Stimulated activated CD4-positive, alpha-beta T cell treated with anti-CD3 and anti-CD28 coated beads, Interleukin-12 subunit alpha, Interleukin-12 subunit beta, amount 100 ng/mL, for 48 hours (primary cell): ENCODE measurements around the gene LAMA2.

Experiments
- DNase-seq, 3 donors: peaks; one replicate each; pipeline ENCODE4 v3.0.0-alpha.2; 2020; ENCODE audit warnings: low read depth in 2 of 3, low spot score in 1 of 3

The LAMA2 gene, protein sequence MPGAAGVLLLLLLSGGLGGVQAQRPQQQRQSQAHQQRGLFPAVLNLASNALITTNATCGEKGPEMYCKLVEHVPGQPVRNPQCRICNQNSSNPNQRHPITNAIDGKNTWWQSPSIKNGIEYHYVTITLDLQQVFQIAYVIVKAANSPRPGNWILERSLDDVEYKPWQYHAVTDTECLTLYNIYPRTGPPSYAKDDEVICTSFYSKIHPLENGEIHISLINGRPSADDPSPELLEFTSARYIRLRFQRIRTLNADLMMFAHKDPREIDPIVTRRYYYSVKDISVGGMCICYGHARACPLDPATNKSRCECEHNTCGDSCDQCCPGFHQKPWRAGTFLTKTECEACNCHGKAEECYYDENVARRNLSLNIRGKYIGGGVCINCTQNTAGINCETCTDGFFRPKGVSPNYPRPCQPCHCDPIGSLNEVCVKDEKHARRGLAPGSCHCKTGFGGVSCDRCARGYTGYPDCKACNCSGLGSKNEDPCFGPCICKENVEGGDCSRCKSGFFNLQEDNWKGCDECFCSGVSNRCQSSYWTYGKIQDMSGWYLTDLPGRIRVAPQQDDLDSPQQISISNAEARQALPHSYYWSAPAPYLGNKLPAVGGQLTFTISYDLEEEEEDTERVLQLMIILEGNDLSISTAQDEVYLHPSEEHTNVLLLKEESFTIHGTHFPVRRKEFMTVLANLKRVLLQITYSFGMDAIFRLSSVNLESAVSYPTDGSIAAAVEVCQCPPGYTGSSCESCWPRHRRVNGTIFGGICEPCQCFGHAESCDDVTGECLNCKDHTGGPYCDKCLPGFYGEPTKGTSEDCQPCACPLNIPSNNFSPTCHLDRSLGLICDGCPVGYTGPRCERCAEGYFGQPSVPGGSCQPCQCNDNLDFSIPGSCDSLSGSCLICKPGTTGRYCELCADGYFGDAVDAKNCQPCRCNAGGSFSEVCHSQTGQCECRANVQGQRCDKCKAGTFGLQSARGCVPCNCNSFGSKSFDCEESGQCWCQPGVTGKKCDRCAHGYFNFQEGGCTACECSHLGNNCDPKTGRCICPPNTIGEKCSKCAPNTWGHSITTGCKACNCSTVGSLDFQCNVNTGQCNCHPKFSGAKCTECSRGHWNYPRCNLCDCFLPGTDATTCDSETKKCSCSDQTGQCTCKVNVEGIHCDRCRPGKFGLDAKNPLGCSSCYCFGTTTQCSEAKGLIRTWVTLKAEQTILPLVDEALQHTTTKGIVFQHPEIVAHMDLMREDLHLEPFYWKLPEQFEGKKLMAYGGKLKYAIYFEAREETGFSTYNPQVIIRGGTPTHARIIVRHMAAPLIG (N-terminal part only)

DNA sequence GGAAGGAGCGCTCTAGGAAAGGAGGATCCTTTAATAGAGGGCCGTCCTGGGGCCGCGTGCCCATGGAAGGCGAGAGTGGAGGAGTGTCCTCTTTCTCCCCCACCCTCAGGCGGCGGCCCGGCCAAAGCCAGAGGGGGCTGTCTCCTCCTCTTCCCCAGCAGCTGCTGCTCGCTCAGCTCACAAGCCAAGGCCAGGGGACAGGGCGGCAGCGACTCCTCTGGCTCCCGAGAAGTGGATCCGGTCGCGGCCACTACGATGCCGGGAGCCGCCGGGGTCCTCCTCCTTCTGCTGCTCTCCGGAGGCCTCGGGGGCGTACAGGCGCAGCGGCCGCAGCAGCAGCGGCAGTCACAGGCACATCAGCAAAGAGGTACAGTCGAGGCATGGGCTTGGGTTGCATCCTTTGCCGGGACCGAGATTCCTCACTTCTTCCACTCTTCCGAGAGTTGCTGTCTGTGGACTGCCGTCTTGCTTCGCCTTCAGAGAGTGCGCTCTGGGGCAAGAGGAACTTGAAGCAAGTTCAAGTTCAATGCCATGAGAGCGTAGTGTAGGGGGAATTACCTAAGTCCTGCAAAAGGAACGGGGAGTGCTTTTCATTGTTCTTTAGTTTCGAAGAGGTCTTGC, at the start of gene LAMA2:
Gene LAMA2, plus strand, starts transcription at position 148 of the 621 bp plus-strand sequence. Its CDS starts 108 bp downstream, at position 256.
- no peak for DNase-seq

DNA sequence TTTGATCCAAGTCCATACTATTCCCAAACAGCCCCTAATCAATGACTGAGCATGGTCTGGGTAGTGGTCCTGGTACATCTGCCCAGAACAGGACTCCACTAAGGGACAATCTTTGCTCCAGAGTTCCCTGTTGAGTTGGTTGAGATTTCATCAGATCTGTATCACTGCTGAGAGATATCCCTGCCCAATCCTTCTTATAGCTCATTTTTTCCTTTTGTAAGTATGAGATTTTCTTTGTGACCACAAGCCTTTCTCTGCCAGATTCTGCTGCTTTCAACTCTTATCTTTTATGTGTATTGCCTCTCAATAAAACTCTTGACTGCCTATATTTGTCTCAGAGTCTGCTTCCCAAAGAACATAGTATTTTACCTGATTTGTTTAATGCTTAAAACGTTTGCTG, 46.2 kb upstream of the LAMA2 start:
- no peak for DNase-seq

DNA sequence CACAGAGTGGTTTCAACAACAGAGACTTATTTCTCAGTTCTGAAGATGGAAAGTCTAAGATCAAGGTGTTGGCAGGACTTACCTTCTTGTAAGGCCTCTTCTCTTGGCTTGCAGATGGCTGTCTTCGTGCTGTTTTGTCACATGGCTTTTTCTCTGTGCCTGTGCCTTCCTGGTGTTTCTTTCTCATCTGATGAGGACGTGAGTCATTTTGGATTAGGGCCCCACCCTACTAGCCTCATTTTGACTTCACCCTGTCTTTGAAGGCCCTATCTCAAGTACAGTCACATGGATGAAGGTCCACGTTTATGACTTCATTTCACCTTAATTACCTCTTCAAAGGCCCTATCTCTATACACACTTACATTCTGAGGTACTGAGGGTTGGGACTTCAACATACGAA, 41.4 kb upstream of the LAMA2 start:
- DNase-seq: no peak

DNA sequence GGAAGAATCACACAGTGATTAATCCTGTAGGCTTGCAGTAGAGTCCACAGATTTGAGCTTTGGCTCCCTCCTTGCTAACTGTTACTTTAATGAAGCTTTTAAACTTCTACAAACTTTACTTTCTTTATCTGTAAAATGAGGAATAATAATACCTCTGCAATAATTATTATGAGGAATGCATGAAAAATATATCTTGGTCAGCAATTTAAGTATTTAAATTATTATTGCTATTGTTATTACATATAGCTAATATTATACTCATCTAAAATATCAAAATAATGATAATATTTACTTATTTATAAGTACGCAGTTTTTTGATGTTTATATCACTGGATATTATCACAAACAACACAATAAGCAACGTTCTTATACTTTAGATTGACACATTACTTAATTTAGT, 38.3 kb upstream of the LAMA2 start:
- DNase-seq: no peak

DNA sequence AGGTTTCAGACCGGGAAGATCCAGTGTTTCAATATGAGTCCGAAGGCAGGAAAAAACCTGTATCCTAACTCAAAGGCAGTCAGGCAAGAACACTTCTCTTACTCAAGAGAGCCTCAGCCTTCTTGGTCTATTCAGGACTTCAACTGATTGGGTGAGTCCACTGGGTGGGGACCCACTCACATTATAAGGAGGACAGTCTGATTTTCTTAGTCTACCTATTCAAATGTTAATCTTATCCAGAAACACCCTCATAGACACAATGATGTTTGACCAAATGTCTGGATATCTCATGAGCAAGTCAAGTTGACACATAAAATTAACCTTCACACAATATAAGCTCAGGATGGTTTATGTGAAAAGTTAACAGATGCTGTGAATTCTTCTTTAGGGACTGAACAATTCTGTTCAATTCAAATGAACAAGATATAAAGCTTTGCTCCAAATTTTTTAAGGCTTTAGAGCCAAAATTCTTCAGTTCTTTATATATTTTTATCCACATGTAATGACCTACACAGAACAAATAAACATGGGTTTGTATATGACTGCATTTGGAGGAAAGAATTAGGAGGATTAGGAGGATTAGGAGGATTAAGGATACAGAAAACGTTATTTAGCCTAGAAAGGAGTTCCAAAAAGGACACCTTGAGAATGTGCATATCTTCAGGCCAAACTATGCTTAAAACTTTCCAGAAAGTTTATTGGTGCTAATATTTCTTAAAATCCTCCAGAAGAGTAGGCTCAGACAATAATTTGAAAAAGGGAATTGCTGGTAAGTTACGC, 35.3 kb upstream of the LAMA2 start:
- no peak for DNase-seq

DNA sequence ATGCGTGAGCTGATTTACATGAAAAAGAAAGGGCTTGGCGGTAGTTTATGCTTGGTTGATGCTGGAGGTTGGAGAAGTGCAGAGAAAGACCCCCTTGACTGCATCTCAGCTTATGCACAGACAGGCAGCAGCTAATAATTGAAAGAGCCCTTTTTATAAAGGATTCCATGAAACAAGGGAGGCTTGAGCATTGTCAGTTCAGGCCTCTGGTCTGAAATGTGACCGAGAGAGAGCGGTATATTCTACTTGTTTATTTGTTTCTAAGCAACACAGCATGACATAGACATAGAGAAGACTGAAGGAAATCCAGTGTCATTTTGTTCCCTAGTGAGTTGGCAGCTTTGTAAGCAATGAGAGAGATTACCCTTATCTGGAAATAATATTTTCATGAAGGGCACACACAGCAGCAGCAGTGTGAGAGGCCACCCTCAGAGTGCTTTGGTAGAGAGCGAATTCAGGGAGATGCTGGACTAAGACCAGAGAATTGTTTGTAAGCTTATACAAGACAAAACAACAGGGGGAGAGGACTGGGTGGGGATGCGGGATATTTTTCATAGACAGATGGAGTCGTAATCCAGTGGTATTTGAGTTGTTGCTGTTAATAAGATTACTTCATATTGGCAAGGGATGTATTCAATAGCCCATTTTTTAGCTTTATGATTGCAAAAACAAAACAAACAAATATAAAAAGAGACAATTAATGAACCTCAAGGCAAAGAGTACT, 34.6 kb upstream of the LAMA2 start:
- no peak for DNase-seq

DNA sequence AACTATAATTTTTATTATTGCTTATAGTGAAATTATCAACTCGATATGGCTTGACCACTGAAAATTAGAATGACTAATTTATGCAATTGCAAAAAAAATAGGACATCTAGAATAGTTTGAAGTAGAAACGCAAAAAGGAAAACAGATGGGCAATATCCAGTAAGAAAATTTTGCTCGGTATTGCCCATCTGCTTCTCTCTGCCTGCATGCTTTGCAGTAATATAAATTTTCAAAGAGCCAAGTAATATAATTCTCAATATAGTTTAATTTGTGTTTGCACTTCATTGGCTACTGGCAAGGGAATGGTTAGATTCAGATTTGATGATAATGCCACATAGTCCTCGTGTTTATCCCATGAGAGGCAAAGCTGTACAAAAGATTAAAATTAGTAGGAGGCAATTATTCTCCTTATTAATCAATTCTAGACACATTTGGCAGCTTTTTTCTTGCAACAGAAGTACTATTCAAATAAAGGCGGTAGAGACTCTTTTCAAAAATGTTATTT, 27.3 kb upstream of the LAMA2 start:
- no peak for DNase-seq

DNA sequence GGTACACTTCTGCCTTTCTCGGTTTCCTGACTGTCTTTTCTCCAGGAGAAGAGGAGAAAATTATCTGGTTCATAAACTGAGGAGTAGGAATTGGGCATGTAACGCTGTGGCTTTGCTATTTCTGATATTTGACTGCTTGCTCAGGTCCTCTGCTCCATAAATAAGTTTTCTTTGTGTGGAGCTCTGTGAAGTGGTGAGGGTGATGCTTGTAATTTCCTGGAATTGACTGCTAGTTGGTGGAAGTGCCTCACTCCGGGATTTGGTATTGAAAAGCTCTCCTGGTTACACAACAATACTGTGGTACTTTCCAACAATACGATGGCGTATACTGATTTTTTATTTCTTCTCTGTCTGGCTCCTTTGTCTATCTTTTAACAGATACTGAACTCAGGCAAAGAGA, 25.1 kb upstream of the LAMA2 start:
- no peak for DNase-seq

DNA sequence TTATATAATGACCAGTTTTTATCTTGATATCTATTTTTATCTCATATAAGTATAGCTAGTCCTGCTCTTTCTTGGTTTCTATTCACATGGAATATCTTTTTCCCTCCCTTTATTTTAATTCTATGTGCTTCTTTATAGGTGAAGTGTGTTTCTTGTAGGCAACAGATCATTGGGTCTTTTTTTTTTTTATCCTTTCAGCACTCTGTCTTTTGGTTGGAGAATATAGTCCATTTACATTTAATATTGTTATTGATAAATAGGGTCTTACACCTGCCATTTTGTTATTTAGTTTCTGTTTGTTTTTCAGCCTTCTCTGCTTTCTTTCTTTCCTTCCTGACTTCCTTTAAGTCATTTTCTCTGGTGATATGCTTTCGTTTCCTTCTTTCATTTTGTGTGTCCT, 22.2 kb upstream of the LAMA2 start:
- no peak for DNase-seq

DNA sequence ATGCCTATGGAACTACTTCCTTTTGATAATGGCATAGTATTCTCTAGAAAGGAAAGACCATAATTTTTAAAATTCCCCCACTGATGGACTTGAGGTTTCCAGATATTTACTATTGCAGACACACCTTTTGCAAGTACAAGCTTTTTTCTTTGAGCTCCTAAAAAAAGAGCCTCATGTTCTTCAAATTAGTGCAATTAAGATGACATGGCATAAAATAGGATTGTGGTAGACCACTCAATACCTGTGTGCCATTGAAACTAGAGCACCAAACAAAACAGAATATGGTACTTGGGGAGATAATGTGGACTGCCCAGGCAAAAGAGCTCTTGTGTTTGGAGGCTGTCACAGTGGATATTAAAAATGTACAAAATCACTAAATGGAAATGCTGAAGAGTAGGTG, 19.0 kb upstream of the LAMA2 start:
- DNase-seq: no peak

DNA sequence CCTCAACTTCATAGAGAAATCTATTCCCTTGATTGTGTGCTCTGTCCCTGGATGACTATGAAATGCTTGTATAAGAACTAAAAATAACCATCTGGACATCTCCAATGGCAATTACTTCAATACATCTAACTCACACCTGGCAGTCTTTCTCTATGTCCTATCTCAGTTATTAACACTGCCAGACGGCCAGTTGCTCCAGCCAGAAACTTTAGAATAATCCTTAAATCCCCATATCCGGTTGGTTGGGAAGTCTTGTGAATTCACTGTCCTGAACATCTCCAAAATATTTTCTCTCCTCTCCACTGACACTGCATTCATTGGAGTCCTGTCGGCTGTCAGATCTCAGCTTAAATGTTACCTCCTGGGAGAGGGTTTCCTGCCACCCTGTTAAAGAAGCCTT, 12.2 kb upstream of the LAMA2 start:
- no peak for DNase-seq

DNA sequence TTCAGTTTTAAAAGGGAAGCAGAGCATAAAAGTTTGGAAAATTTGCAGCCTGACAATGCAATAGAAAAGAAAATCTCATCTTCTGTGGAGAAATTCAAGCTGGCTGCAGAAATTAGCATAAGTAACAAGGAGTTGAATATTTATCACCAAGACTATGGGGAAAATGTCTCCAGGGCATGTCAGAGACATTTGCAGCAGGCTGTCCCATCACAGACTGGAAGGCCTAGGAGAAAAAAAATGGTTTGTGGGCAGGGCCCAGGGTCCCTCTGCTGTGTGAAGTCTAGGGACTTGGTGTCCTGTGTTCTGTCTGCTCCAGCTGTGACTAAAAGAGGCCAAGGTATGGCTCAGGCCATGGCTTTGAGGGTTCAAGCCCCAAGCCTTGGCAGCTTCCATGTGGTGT, 8.1 kb upstream of the LAMA2 start:
- no peak for DNase-seq

DNA sequence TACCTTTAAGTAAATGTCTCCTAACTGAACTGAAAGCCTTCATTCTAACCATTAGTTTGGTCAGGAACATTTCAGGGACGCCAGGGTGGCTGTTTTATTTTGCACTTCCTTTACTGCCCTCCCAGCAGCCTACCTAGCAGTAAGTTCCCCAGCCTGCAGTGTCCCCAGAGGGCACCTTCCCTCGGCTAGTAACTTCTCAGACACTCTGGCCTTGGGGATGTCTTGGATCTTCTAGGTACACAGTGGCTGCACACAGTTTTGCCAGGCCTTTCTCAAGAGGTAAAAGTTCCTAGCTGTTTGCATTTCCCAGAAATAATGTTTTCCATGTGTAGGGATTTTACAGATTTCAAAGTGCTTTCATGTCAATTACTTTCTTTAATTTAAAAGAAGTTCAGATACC, 378 bp upstream of the LAMA2 start:
- no peak for DNase-seq

DNA sequence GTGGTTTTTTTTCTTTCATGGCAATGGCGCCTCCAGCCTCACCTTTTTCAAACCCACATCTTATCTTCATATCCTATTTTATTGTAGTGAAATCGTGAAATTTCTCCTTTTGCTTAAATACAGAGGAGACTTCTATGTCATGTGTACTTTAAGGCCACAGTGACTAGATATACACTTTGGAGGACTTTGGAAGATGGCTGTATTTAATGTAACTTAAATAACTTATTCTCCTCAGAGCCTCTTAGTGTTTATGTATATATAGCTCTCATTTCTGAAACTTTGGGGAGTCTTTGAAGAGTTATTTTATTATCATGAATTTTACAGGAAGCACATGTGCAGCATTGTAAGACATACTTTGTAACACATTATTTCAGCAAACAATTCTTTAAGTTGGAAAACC, 968 bp downstream of the LAMA2 start:
- no peak for DNase-seq

DNA sequence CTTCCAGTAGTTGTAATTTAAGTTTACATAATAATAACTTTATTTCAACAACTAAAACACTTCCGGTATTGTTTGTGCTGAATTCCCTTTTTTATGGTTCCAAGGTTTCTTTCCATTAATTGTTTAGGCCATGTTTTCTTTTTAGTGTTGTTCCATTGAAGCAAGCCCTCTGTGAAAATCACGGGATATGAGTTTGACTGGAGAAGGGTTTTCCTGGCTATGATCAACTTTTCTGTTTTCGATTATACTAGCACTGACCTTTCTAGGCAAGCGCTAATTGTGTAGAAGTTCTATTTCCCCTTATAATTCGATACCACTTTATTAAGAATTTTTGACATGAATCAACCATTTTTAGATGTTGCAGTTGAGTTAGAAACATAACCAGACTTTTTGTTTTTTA, 2.4 kb downstream of the LAMA2 start:
- no peak for DNase-seq

DNA sequence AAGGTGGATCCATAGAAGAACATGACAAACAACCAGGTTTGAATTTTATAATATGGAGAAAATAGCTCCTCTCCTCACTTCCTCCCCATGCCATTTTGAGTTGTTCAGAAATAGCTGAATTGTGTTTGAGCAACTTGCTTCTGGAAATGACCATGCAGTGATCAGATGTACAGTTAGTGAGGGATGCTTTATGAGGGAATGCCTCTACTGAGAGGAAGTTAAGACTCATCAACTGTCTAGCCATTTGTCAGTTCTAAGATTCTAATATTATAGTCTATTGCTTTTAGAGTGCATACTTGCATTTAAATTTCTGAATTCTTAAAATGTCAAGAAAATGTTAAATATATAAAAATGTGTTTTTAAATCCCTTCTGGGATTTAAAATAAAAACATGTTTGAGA, 3.8 kb downstream of the LAMA2 start:
- no peak for DNase-seq

DNA sequence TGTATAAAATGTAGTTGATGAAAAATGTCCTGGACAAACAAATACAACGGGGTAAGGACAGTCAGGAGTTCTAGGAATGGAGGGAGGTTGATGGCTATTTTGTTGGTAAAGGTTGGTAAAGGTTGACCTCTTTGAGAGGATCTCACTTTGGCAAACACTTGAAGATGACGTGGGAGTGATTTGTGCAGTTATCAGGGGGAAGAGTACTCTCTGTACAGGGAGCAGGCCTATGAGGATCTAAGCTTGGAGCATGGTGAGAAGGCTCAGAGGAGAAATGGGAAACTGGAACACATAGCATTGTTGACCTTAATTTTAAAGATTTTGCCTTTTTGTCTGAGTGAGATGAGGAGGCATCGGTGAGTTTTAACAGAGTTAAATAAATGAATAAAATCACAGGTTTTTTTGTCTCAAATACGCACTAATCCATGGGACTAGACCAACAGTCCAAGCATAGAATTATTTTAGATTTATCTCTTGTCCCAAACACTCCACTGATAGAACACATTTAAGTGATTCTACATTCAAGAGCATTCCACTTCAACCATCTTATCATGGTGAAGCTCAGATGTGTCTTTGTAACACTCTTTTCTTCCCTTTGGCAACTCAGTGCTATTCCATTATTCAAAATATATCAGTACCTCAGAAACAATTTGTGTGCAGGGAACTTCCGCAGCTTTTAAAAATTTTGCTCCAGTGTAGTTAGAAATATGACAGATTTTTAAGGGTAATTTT, 5.7 kb downstream of the LAMA2 start:
- no peak for DNase-seq

DNA sequence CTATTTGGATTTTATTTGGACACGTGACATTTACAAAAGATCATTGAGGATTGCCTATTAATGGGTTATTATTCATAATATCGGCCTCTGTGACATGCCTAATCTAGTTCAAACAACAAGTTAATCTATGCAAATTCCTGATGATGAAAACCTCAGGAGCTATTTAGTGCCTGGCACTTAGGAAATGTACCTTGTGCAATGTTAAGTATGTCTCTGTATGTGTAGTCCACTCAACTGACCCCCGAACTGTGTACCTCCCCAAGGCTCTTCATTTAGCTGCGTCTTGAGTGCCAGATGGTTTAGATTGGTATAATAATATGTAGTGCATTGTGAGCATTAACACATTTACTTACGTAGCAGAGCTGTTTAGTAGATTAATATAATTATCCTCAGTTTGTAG, 6.9 kb downstream of the LAMA2 start:
- no peak for DNase-seq

DNA sequence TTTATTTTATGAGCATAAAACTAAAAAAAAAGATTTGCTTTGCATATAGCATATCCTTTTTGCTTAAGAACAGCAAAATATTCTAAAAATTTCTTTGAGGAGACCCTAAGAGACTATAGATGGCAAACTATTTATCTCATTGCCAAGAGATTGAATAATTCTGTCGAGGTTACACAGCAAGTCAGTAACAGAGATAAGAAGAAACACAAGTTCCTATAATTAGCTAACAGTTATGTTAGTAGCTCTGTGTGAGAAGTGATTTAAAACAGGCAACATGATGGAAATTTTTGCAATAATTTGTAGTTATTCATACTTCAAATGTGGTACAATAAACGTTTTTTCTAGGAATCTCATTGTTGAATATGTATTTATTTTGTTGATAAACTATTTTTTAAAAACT, 9.1 kb downstream of the LAMA2 start:
- DNase-seq: no peak
